A375 (cell line): ENCODE measurements around the gene ABCG4. TPM values are rescaled to one million over a fixed set of nuclear protein-coding genes. Genes with fewer than 3 reads are reported as not detected.

Experiments used
- total RNA-seq: library from RNA; depleted of rRNA; stranded (reverse); fragments of >200 nt; shearing (Covaris generic); gene quantifications from 2 replicates; pipeline ENCODE4 v1.2.3, GENCODE V29; 2014; rRNA removed

ABCG4 gene
- 0.08 and 0.23 TPM in 2 replicates for total RNA-seq

DNA sequence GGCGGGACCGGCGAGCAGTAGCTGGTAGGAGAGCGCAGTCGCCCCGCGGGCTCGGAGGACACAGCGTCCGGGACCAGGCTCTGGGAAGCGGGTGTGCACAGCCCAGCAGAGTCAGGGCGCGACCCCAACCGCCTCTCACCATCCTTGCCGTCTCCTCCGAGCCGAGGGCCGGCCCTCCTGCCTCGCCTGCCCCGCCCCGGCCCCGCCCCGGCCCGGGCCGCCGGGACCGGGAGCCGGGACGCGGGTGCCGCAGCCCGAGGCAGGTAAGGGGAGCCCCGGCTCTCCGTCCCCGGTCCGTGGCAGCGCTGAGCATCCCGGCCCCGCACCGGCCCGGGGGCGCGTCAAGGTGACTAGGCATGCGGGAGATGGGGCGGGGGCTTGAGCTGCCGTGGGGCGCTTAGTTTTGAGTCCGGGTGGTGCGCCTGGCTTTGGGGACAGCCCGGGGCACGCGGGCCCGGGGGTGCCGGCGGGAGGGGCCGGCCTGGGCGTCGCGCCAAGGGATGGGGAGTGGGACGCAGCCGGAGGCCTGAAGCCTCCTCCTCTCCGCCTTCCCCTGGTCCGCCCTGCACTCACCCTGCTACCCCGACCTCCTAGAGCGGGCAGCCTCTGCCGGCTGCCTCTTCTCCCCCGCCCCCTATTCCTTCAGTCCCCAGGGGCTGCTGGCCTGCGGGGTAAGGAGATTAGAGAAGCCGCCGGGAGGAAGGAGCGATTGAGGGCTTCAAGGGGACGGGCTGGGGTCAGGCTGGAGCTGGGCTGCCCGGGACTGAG is at the start of gene ABCG4:
Gene ABCG4 (plus strand): TSS at position 35 of the 768 bp plus-strand sequence. CDS start 914 bp downstream, outside the sequence.

GRCh38 chr11:119101759-119102423 is 47.0 kb upstream of the ABCG4 start, which contains the start of gene DPAGT1:
Gene DPAGT1, minus strand, starts transcription at chr11:119101853. Its CDS starts 198 bp downstream, at chr11:119101655.

DNA sequence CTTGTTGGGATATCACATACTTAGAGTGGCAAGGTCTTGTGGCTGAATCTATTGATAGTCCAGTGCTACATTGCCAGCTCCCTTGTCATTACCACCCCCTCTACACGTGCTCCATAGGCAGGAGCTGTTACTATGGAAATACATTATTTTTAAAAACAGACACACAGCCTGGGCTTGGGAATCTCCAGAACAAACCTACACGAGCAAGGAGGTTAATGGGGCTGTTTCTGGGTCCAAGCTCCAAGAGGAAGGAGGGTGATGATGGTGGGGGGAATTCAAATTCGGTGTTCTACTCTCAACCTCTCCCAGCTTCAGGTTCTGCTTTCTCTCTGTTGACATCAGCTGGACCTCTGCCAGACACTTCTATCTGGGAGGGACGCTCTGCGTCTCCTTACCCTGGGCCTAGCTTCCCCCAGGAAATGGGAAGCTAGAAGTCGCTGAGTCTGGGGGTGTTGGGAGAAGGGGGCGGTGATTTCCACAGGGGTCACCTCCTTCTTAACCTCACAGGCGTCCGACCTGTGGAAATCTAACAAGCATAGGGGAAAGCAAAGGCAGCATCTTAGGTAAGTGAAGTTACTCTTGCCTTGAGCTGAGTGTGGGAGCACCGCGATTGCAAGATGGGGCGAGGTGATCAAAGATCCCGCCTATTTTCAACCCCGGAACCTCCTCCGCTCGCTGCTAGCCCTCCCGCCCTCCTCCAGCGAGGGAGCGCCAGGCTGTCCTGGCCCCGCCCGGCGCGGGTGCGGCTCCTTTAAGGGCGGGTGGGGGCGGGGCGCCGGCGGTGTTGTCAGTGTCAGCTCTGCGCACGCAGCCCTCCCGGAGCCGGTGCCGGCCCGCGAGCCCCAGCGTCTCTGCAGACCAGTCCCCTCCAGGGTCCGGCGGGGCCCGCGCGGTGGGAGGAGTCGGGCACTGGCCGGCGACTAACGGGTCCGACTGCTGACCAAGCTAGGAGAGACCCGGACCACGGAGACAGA is 42.0 kb upstream of the ABCG4 start, which contains the start of gene C2CD2L:
Gene C2CD2L (plus strand): TSS at position 781 of the 974 bp plus-strand sequence. CDS start 398 bp downstream, outside the sequence.

GRCh38 chr11:119121008-119121810 is 27.6 kb upstream of the ABCG4 start, which contains the start of gene HINFP:
Gene HINFP, plus strand, starts transcription at chr11:119121580. Its CDS starts 5,365 bp downstream, at chr11:119126945.

GRCh38 chr11:119168471-119169281 is 19.8 kb downstream of the ABCG4 start, which contains the start of gene NLRX1:
Gene NLRX1, plus strand, starts transcription at chr11:119168725. Its CDS starts 2,679 bp downstream, at chr11:119171404.

GRCh38 chr11:119205574-119206510 is 57.0 kb downstream of the ABCG4 start, which contains the start of gene CBL:
Gene CBL, plus strand, starts transcription at chr11:119206339. Its CDS starts 79 bp downstream, at chr11:119206418.

Other genes with a start within 250 kb of the ABCG4 start
- 20.1 and 20.4 TPM in 2 replicates for gene BCL9L, start 223.1 kb upstream of the ABCG4 start, total RNA-seq
- not detected in 2 replicates for gene UPK2, start 192.8 kb upstream of the ABCG4 start, total RNA-seq
- gene FOXR1, start 177.3 kb upstream of the ABCG4 start, total RNA-seq = not detected in 2 replicates
- 43.6 and 48.3 TPM in 2 replicates for gene CENATAC, start 150.9 kb upstream of the ABCG4 start, total RNA-seq
- gene RPS25, start 130.7 kb upstream of the ABCG4 start, total RNA-seq = 1,513 and 1,807 TPM in 2 replicates
- gene TRAPPC4, start 130.3 kb upstream of the ABCG4 start, total RNA-seq = 116 and 119 TPM in 2 replicates
- gene SLC37A4, start 118.2 kb upstream of the ABCG4 start, total RNA-seq = 23.9 and 33.9 TPM in 2 replicates
- gene HYOU1, start 91.8 kb upstream of the ABCG4 start, total RNA-seq = 183 and 189 TPM in 2 replicates
- 35.2 and 39.1 TPM in 2 replicates for gene VPS11, start 81.2 kb upstream of the ABCG4 start, total RNA-seq
- 9.5 and 13.5 TPM in 2 replicates for gene HMBS, start 64.2 kb upstream of the ABCG4 start, total RNA-seq
- 25.1 and 54.7 TPM in 2 replicates for gene DPAGT1, start 47.2 kb upstream of the ABCG4 start, total RNA-seq
- 17.9 and 18.2 TPM in 2 replicates for gene C2CD2L, start 41.7 kb upstream of the ABCG4 start, total RNA-seq
- gene HINFP, start 27.5 kb upstream of the ABCG4 start, total RNA-seq = 10.7 and 13.2 TPM in 2 replicates
- gene NLRX1, start 19.7 kb downstream of the ABCG4 start, total RNA-seq = 19.2 and 24.3 TPM in 2 replicates
- gene NHERF4, start 36.4 kb downstream of the ABCG4 start, total RNA-seq = 0.11 TPM in 1 of 2 replicates, not detected in the other
- 9.6 and 10.9 TPM in 2 replicates for gene CBL, start 57.3 kb downstream of the ABCG4 start, total RNA-seq
- 182 and 200 TPM in 2 replicates for gene MCAM, start 168.1 kb downstream of the ABCG4 start, total RNA-seq
- gene RNF26, start 185.5 kb downstream of the ABCG4 start, total RNA-seq = 7.1 and 7.5 TPM in 2 replicates
- gene C1QTNF5, start 191.8 kb downstream of the ABCG4 start, total RNA-seq = not detected in 2 replicates
- gene MFRP, start 197.7 kb downstream of the ABCG4 start, total RNA-seq = not detected in 2 replicates
- gene USP2, start 232.6 kb downstream of the ABCG4 start, total RNA-seq = 1.3 and 1.8 TPM in 2 replicates